Activated T-helper 17 cell treated with anti-CD3 and anti-CD28 coated beads, Interleukin-2, amount 50 U/mL, for 72 hours (primary cell): ENCODE results near the gene FAM13A. TPM values are rescaled to one million over a fixed set of nuclear protein-coding genes. Genes with fewer than 3 reads are reported as not detected.

Source experiments
- ATAC-seq: fragments of 150-1000 bp; cut with Tn5 transposase; replicated peaks from 2 replicates; pipeline ENCODE4 v1.10.0; 2021; ENCODE audit warnings: mild to moderate bottlenecking, moderate library complexity
- H3K27ac Mint-ChIP-seq: one replicate; pipeline ENCODE4 v1.8.0; 2022; ENCODE audit warnings: mixed read lengths
- H3K27me3 Mint-ChIP-seq: one replicate; pipeline ENCODE4 v1.8.0; 2022; ENCODE audit warnings: mixed read lengths
- H3K36me3 Mint-ChIP-seq: one replicate; pipeline ENCODE4 v1.8.0; 2022; ENCODE audit warnings: low read depth, mild to moderate bottlenecking, mixed read lengths
- H3K4me1 Mint-ChIP-seq: one replicate; pipeline ENCODE4 v1.8.0; 2022; ENCODE audit warnings: mixed read lengths
- H3K4me3 Mint-ChIP-seq: one replicate; pipeline ENCODE4 v1.8.0; 2022; ENCODE audit warnings: mild to moderate bottlenecking, mixed read lengths
- H3K9me3 Mint-ChIP-seq: one replicate; pipeline ENCODE4 v1.8.0; 2022; ENCODE audit warnings: mixed read lengths
- total RNA-seq, 2 donors: library from RNA; stranded (reverse); gene quantifications; one replicate each; pipeline ENCODE4 v1.2.3, GENCODE V29; 2022

FAM13A gene
- total RNA-seq, 2 donors from 2014 or later: 6.7 to 91.4 TPM

DNA sequence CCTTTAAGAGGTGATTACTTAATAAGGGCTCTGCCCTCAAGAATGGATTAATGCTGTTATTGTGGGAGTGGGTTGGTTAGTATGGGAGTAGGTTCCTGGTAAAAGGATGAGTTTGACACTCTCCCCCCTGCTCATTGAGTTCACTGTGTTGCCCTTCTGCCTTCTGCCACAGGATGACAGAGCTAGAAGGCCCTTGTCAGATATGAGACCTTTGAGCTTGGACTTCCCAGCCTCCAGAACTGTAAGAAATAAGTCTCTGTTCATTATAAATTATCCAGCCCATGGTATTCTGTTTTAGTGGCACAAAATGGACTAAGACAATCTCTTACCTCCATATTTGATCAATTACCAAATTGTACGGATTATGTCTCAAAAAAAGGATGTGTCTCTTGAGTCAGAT is 245.1 kb downstream of the FAM13A start:
- Mint-ChIP-seq H3K4me3 (no peak overlapping the region), H3K27me3 (no peaks in the 10 kb centered on the region), H3K4me1 (peaks cover 15% of the 10 kb centered on the region), H3K27ac (no peak overlapping the region), H3K9me3 (no peaks in the 10 kb centered on the region), H3K36me3 (peaks cover 23% of the 10 kb centered on the region)
- ATAC-seq: no peak

- Mint-ChIP-seq H3K4me3 (no peak overlapping the region), H3K27ac (no peak overlapping the region), H3K4me1 (peaks cover 15% of the 10 kb centered on the region), H3K27me3 (no peaks in the 10 kb centered on the region), H3K36me3 (peaks cover 22% of the 10 kb centered on the region), H3K9me3 (no peaks in the 10 kb centered on the region)
- ATAC-seq: no peak
Measured at GRCh38 chr4:88810325-88810724, 246.7 kb downstream of the FAM13A start.

DNA sequence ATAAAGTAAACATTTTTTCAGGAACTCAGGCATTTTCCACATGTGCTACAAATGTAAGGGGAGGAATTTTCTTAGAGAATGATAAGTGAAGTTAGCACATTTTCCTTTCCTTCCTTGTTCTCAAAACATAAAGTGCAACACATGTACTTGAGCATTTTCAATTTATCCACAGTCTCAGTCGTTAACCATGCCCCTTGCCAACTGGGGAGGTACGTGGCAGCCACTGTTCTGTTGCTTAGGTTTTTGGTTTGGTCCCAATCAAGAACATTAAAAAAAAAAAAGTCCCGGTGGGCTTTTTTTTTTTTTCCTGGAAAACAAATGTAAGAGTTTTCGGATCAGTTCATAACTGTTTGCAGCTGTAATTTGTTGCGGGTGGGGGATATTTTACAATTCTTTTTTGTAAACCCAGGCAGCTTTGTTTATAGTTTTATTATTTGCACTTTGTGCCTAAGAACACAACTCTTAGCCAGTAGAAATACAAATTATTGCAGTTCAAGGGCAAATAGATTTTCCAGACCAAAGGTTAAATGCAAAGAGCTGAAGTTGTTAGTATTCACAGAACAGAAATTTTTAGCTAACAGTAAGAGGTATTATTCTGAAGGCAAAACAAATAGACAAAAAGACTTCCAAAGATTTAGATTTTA is 247.3 kb downstream of the FAM13A start:
- H3K4me1 Mint-ChIP-seq: peaks cover 18% of the 10 kb centered on the region
- H3K4me3 Mint-ChIP-seq: no peak overlapping the region
- no peak for ATAC-seq
- no peak overlapping the region for H3K27ac Mint-ChIP-seq
- H3K36me3 Mint-ChIP-seq: peaks cover 16% of the 10 kb centered on the region
- H3K27me3 Mint-ChIP-seq: no peaks in the 10 kb centered on the region
- H3K9me3 Mint-ChIP-seq: no peaks in the 10 kb centered on the region

- ATAC-seq: no peak
- no peak overlapping the region for H3K27ac Mint-ChIP-seq
- peaks cover 12% of the 10 kb centered on the region for H3K36me3 Mint-ChIP-seq
- H3K9me3 Mint-ChIP-seq: no peaks in the 10 kb centered on the region
- H3K4me3 Mint-ChIP-seq: no peak overlapping the region
- H3K27me3 Mint-ChIP-seq: no peaks in the 10 kb centered on the region
- H3K4me1 Mint-ChIP-seq: peaks cover 23% of the 10 kb centered on the region
Measured at GRCh38 chr4:88809101-88809500, 247.9 kb downstream of the FAM13A start.

GRCh38 chr4:88807499-88807898 is 249.5 kb downstream of the FAM13A start:
- no peaks in the 10 kb centered on the region for H3K9me3 Mint-ChIP-seq
- no peak for ATAC-seq
- H3K27me3 Mint-ChIP-seq: no peaks in the 10 kb centered on the region
- H3K4me3 Mint-ChIP-seq: no peak overlapping the region
- H3K27ac Mint-ChIP-seq: no peak overlapping the region
- peaks cover 11% of the 10 kb centered on the region for H3K36me3 Mint-ChIP-seq
- H3K4me1 Mint-ChIP-seq: peaks cover 27% of the 10 kb centered on the region

DNA sequence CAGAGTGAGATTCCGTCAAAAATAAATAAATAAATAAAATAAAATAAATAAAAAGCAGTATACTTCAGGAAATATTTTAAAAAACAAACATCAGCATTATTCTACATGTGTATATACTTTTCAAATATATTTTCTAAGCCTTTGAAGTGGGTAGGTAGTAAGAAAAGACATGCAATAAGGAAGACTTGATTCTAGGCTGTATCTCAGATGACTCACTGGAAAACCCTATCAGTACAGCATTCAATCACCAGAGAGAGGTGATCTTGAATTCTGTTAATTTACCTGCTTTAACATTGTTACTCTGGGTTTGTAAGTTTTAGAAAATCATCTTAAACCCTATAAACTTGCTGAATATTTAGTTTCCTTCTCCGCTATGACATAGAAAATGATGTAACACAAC is 252.8 kb downstream of the FAM13A start:
- H3K27me3 Mint-ChIP-seq: no peaks in the 10 kb centered on the region

DNA sequence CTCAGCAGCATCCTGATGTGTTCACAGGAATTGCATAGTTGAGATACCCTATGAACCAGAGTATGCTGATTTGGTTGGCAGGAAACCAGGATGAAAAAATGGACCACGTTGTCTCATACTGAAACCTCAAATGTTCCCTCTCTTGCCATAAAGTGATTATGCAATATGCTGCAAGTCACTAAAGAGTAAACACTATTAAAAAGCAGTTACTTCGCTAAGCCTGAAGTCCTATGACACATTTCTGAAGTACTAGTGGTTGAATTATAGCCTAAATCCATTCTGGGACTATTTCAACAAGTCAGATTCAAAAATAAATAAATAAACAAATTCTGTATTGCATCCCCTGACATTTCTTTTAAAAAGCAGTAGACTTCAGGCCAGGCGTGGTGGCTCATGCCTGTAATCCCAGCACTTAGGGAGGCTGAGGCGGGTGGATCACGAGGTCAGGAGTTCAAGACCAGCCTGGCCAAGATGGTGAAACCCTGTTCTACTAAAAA is 253.3 kb downstream of the FAM13A start:
- H3K36me3 Mint-ChIP-seq: peaks cover 36% of the 10 kb centered on the region
- peaks cover 26% of the 10 kb centered on the region for H3K4me1 Mint-ChIP-seq
- peak; percentile 79 for ATAC-seq
- no peak overlapping the region for H3K27ac Mint-ChIP-seq
- H3K27me3 Mint-ChIP-seq: no peaks in the 10 kb centered on the region
- peak overlapping the region; percentile 23 for H3K4me3 Mint-ChIP-seq
- no peaks in the 10 kb centered on the region for H3K9me3 Mint-ChIP-seq

More for the DNA sequence above, 252.8 kb downstream of the FAM13A start:
- peaks cover 28% of the 10 kb centered on the region for H3K4me1 Mint-ChIP-seq
- H3K27ac Mint-ChIP-seq: peak overlapping the region; percentile 34
- H3K4me3 Mint-ChIP-seq: peak overlapping the region; percentile 23
- peaks cover 35% of the 10 kb centered on the region for H3K36me3 Mint-ChIP-seq
- peak; percentile 77 for ATAC-seq
- no peaks in the 10 kb centered on the region for H3K9me3 Mint-ChIP-seq

DNA sequence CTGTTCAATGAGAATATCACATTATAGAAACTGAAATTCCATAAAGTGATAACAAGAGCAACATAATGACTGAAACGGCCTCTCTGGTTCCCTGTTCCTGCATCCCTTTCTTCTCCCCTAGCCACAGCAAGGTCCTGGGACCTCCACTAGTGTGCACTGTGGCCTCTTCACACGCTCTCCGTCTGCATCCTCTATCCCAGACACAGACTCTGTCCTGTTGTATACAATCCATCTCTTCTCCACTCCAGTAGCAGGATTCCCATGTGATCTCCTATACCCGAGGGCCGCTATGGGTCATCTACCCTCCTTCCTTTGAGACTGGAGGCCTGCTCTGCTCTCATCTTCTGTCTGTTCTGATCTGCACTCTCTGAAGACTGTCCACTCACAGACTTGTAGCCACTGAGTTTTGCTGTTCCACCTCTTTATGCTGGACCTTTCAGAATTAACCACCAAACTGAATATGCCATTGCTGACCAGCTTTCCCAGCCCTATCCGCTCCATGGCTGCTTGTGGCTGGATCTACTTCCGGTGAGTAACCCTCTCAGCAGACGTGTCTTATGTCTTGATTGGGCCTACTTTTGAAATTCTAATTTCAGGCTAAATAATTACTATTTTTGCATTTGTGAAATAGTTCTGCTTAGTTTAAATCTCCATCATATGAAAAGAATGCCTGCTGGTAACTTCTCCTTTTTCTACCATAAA is 254.2 kb downstream of the FAM13A start:
- no peaks in the 10 kb centered on the region for H3K9me3 Mint-ChIP-seq
- peaks cover 26% of the 10 kb centered on the region for H3K4me1 Mint-ChIP-seq
- no peak overlapping the region for H3K27ac Mint-ChIP-seq
- H3K36me3 Mint-ChIP-seq: peaks cover 45% of the 10 kb centered on the region
- H3K4me3 Mint-ChIP-seq: peak overlapping the region; percentile 12
- peak; percentile 23 for ATAC-seq
- H3K27me3 Mint-ChIP-seq: peaks cover 3% of the 10 kb centered on the region

- no peak for ATAC-seq
- Mint-ChIP-seq H3K27me3 (peaks cover 3% of the 10 kb centered on the region), H3K4me3 (no peak overlapping the region), H3K36me3 (peaks cover 51% of the 10 kb centered on the region), H3K9me3 (no peaks in the 10 kb centered on the region), H3K27ac (no peak overlapping the region), H3K4me1 (peaks cover 26% of the 10 kb centered on the region)
Measured at GRCh38 chr4:88802138-88802537, 254.8 kb downstream of the FAM13A start.

- peaks cover 3% of the 10 kb centered on the region for H3K27me3 Mint-ChIP-seq
Measured at GRCh38 chr4:88799900-88800299, 257.1 kb downstream of the FAM13A start.

DNA sequence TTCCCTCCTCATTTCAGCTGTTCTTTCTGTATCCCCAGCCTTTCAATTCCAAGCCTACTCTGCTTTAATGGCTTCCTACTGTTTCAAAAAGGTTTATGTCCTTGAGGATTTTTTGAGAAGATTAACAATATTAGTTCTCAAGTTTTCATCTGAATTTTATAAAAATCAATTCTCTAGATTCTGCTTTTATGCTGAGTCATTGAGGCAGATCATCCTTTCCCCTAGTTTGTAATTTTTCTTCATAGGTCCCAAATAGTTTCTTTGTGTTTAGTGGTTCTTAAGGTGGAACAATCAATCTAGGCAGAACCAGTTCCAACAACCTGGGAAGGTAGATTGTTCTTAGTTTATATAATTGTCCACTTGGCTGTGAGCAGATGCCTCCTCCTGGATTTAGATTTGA is 259.3 kb downstream of the FAM13A start:
- Mint-ChIP-seq H3K4me1 (peaks cover 21% of the 10 kb centered on the region), H3K36me3 (peaks cover 48% of the 10 kb centered on the region), H3K27me3 (peaks cover 3% of the 10 kb centered on the region), H3K27ac (no peak overlapping the region), H3K9me3 (no peaks in the 10 kb centered on the region), H3K4me3 (no peak overlapping the region)
- ATAC-seq: no peak

More at GRCh38 chr4:88799900-88800299, 257.1 kb downstream of the FAM13A start:
- H3K36me3 Mint-ChIP-seq: peaks cover 51% of the 10 kb centered on the region
- no peak overlapping the region for H3K4me3 Mint-ChIP-seq
- peak; percentile 37 for ATAC-seq
- peaks cover 24% of the 10 kb centered on the region for H3K4me1 Mint-ChIP-seq
- no peak overlapping the region for H3K27ac Mint-ChIP-seq
- H3K9me3 Mint-ChIP-seq: no peaks in the 10 kb centered on the region

DNA sequence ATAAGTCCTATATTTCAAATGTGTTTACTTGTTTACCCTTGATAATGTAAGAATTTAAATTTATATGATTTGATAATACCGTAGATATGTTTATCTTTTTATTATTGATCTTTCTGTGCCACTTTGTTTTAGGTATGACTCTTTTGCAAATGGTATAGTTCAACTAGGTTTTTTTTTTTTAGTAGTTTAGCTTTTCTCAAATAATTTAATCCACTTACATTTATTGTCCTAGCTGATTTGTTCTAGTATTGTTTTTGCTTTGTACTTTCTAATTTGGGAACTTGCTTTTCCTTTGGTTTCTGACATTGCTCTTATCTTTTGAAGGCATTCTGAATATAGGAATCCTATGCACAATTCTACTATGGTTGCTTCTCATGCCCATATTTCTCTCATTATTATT is 260.4 kb downstream of the FAM13A start:
- Mint-ChIP-seq H3K36me3 (peaks cover 47% of the 10 kb centered on the region), H3K4me3 (no peak overlapping the region), H3K9me3 (no peaks in the 10 kb centered on the region), H3K4me1 (peaks cover 20% of the 10 kb centered on the region), H3K27ac (no peak overlapping the region), H3K27me3 (peaks cover 3% of the 10 kb centered on the region)
- ATAC-seq: no peak

GRCh38 chr4:88794952-88795351 is 262.0 kb downstream of the FAM13A start:
- H3K27ac Mint-ChIP-seq: no peak overlapping the region
- H3K36me3 Mint-ChIP-seq: peaks cover 52% of the 10 kb centered on the region
- H3K4me1 Mint-ChIP-seq: peaks cover 18% of the 10 kb centered on the region
- H3K9me3 Mint-ChIP-seq: no peaks in the 10 kb centered on the region
- H3K4me3 Mint-ChIP-seq: no peak overlapping the region
- H3K27me3 Mint-ChIP-seq: peaks cover 3% of the 10 kb centered on the region
- ATAC-seq: no peak

DNA sequence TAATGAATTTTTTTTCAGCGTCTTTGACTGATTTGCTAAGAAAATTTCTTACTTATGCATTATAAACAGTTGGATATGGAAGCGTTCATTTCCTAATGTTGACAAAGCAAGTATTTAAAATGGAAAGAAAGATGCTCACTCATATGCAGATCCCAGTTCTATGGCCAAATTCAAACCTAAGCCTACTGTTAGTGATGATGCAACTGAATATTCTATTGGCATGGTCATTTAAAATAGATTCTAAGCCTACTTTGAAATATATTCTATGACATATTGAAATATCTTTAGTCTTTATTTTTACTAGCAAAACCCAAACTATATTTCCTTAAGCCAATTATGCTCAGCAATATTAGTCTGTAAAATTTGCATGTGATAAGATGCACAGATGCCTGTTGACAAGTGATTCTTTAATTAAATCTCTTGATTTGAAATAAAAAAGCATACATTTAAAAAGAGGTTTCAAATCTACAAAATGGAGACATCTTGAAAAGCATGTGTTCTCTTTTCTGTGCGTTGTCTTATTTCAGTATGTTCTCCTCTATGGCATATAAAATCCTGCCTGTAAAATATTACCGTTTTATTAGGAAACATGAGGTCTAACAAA is 262.8 kb downstream of the FAM13A start:
- Mint-ChIP-seq H3K27me3 (peaks cover 3% of the 10 kb centered on the region), H3K27ac (no peak overlapping the region), H3K4me1 (peaks cover 14% of the 10 kb centered on the region), H3K4me3 (no peak overlapping the region), H3K9me3 (no peaks in the 10 kb centered on the region), H3K36me3 (peaks cover 53% of the 10 kb centered on the region)
- no peak for ATAC-seq

- H3K4me3 Mint-ChIP-seq: no peak overlapping the region
- H3K27ac Mint-ChIP-seq: no peak overlapping the region
- peaks cover 2% of the 10 kb centered on the region for H3K27me3 Mint-ChIP-seq
- H3K4me1 Mint-ChIP-seq: peaks cover 14% of the 10 kb centered on the region
- H3K9me3 Mint-ChIP-seq: no peaks in the 10 kb centered on the region
- H3K36me3 Mint-ChIP-seq: peaks cover 52% of the 10 kb centered on the region
- ATAC-seq: peak; percentile 51
Measured at GRCh38 chr4:88793475-88793874, 263.5 kb downstream of the FAM13A start.
